ENCODE measurements around the gene ACSS2.

Gene ACSS2

DNA sequence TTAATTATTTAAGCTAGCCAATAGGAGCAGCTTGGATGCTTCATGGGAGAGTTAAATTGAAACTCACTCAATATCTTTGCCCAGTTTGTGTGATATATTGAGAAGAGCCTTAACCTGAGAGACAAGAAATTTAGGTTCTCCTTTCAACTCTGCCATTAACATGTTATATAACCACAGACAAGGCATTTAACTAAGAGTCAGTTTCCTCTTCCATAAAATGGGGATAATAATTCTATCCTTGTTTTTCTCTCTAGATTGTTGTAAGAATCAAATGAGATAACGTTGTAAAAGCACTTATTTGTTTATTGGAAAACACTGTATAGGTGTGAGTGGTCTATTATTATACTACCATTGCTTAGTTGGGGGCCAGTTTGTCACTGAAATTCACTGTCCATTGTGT, 7.8 kb downstream of the ACSS2 start:
- TF ChIP-seq, protein P1, sequence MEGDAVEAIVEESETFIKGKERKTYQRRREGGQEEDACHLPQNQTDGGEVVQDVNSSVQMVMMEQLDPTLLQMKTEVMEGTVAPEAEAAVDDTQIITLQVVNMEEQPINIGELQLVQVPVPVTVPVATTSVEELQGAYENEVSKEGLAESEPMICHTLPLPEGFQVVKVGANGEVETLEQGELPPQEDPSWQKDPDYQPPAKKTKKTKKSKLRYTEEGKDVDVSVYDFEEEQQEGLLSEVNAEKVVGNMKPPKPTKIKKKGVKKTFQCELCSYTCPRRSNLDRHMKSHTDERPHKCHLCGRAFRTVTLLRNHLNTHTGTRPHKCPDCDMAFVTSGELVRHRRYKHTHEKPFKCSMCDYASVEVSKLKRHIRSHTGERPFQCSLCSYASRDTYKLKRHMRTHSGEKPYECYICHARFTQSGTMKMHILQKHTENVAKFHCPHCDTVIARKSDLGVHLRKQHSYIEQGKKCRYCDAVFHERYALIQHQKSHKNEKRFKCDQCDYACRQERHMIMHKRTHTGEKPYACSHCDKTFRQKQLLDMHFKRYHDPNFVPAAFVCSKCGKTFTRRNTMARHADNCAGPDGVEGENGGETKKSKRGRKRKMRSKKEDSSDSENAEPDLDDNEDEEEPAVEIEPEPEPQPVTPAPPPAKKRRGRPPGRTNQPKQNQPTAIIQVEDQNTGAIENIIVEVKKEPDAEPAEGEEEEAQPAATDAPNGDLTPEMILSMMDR (IDR thresholded peaks at IDR 0.05; ENCODE audit: low read depth, low read length): no peak
- no peak overlapping the region for H3K4me3 ChIP-seq (ENCODE audit: low read depth, low read length)

DNA sequence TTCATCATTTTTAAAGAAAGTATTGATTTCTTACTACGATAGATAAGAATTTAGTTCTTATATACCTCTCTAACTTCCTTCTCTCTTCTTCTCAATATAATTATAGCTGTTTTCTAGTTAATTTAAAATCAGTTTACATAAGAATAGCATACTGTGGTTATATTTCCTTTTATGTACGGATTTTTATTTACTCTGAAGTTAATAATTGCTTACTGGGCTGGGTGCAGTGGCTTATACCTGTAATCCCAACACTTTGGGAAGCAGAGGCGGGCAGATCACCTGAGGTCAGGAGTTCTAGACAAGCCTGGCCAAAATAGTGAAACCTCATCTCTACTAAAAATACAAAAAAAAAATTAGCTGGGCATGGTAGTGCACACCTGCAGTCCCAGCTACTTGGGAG, 9.7 kb downstream of the ACSS2 start:
- TF ChIP-seq, protein P1 (IDR thresholded peaks at IDR 0.05; ENCODE audit: low read depth, low read length): no peak

DNA sequence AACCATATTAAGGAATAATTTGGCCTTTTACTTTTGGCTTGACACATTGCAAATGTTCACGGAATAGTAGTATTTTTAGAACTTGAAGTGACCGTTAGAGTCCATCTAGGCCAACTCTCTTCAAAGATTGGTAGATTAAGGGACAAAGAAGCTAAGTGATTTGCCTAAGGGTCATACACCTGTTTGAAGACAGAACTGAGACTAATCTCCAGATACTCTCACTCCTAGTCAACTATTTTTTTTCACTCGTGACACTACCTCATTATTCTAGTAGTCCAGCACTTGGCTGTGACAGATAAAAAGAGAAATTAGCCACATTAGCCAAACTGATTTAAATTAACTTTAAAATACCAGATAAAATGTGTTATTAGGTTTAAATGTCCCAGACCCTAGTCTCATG, 10.6 kb downstream of the ACSS2 start:
- H3K4me3 ChIP-seq (ENCODE audit: low read depth, low read length): no peak overlapping the region
- TF ChIP-seq, protein P1 (IDR thresholded peaks at IDR 0.05; ENCODE audit: low read depth, low read length): no peak

More for the DNA sequence above, 9.7 kb downstream of the ACSS2 start:
- no peak overlapping the region for H3K4me3 ChIP-seq (ENCODE audit: low read depth, low read length)

DNA sequence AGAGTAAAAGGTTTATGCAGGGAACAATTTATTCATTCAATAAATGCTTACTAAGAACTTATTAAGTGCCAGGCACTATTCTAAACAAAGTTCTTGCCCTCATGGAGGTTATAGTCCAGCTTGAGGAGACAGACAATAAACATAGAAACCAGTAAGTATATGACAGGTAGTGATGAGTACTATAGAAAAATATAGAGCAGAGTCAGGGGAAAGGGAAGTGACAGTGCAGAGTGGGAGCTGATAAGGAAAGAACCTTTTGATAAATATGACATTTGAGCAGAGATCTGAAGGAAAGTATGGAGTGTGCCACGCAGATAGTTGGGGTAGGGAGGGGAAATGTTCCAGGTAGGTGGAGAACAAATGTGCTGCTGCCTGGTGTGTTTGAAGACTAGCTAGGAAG, 12.1 kb downstream of the ACSS2 start:
- TF ChIP-seq, protein P1 (IDR thresholded peaks at IDR 0.05; ENCODE audit: low read depth, low read length): no peak

DNA sequence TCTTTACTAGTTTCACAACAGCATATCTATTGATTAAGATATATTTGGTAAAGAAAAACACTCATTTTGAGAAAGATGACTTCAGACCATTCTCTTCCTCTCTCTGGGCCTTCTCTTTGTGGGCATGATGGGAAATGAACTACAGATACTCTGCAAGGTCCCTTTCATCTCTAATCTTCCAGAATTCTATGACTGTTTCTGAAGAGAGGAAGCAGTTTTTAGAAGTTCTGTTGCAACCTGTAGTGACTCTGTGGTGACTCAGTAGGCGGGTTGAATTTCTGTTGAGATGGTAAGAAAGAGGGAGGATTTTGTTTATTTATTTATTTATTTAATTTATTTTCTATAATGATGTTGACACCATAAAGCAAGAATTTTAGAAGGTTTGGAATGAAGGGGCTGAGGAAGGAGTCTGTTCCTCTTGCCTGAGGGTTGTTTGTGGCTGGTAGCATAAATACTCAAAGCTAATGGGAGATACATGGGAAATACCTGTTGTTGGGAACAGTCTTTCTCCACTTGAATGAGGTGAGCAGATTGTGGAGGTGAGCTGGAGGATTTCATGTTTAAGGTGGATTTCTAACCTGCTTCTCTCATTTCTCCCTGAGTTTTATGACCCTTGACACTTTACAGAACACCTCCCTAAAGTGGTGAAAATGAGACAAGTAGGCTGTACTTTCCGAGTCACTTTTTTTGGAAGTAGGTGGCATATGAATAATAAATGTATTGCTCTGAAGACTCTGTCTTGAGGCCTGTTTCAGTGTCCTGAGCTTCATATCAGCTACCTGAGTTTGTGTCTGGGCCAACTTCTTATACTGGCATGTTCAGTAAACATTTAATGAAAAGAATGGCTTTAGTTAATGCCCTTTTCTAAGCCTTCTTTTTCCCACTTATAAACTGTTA, 15.0 kb downstream of the ACSS2 start:
- H3K4me3 ChIP-seq (ENCODE audit: low read depth, low read length): no peak overlapping the region
- TF ChIP-seq, protein P1 (IDR thresholded peaks at IDR 0.05; ENCODE audit: low read depth, low read length): no peak

More for the DNA sequence above, 12.1 kb downstream of the ACSS2 start:
- H3K4me3 ChIP-seq (ENCODE audit: low read depth, low read length): no peak overlapping the region

DNA sequence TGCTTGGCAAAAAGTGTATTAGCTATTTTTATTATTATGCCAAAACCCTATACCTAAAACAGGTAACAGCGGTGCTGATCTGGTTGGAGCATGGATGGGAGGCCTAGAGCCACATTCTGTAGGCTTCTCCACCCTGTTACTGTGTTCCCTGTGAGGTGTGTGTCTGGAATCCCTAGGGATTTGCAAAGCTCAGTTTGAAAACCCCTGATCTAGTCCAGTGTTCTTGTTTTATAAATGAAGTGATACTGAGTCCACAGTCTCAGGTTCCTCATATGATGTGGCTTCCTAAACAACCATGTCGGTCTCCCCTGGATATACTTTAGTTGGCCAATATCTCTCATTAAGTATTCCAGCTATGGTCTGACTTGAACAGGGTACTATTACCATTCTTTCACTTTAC, 16.3 kb downstream of the ACSS2 start:
- TF ChIP-seq, protein P1 (IDR thresholded peaks at IDR 0.05; ENCODE audit: low read depth, low read length): no peak
- H3K4me3 ChIP-seq (ENCODE audit: low read depth, low read length): no peak overlapping the region

DNA sequence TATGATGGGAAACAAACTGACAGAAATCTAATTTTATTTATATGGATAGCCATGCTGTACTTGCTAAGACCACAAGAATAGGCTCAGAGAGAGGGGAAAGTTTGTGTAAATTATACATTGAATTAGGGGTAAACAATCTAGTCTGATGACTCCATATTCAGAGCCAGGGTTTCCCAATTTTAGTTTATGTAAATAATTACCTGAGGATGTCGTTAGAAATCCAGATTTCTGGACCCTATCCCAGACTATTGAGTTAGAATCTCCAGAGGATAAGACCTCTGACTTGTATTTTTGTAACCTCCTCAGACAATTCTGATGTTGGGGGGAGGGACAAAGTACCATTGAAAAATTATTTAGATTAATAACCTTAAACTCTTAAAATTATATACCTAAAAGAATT, 18.3 kb downstream of the ACSS2 start:
- H3K4me3 ChIP-seq (ENCODE audit: low read depth, low read length): no peak overlapping the region
- TF ChIP-seq, protein P1 (IDR thresholded peaks at IDR 0.05; ENCODE audit: low read depth, low read length): no peak

All from WI38 (cell line).